Sigmoid colon (tissue), 3 donors: Measurements from ENCODE around the gene CCDC107.
"Not testable (repeated sequence)": the region's sequence is repeated elsewhere in the genome, so short reads cannot be mapped to it uniquely, and the experiment has no call there.

Experiments
- CTCF ChIP-seq, 4 experiments: fragments of 450-650 bp in 3 of 4; fragments of 200-600 bp in 1 of 4; IDR thresholded peaks; one replicate each; pipeline ENCODE4 v1.5.1; 2016 to 2019; ENCODE audit warnings: antibody characterized with exemption in 4 of 4, mild to moderate bottlenecking in 3 of 4, moderate library complexity in 2 of 4
- POLR2A ChIP-seq, 2 donors: fragments of 450-650 bp; IDR thresholded peaks; one replicate each; pipeline ENCODE4 v1.6.1; 2016; ENCODE audit warnings: antibody characterized with exemption in 2 of 2, mild to moderate bottlenecking in 2 of 2, moderate library complexity in 2 of 2

GRCh38 chr9:35640431-35640830 is 17.7 kb upstream of the CCDC107 start:
- TF ChIP-seq POLR2A, CTCF (IDR thresholded peaks at IDR 0.05): not testable (repeated sequence)
